Loucy (cell line): Measurements from ENCODE around the gene NMT1.

Source experiments
- H2AFZ ChIP-seq: fragments of 200-600 bp; sonication (generic); 2 replicates; pipeline ENCODE4 v1.6.0; 2016; ENCODE audit warnings: antibody characterized with exemption, mild to moderate bottlenecking, low read length, moderate library complexity
- H3F3A ChIP-seq: fragments of 200-600 bp; 2 replicates; pipeline ENCODE4 v1.6.0; 2016; ENCODE audit warnings: antibody characterized with exemption, low read depth, mild to moderate bottlenecking
- H3K27me3 ChIP-seq: fragments of 200-600 bp; sonication (generic); 2 replicates; pipeline ENCODE4 v1.6.1; 2014; ENCODE audit warnings: low read length, mild to moderate bottlenecking; ENCODE audit not compliant: insufficient read depth, poor library complexity, severe bottlenecking
- H3K36me3 ChIP-seq: fragments of 200-600 bp; sonication (generic); 2 replicates; pipeline ENCODE4 v1.6.1; 2016; ENCODE audit warnings: low read length; ENCODE audit not compliant: insufficient read depth
- H3K4me1 ChIP-seq: fragments of 200-600 bp; sonication (generic); 2 replicates; pipeline ENCODE4 v1.5.1; 2014; ENCODE audit warnings: low read length, mild to moderate bottlenecking; ENCODE audit not compliant: insufficient read depth, poor library complexity, severe bottlenecking
- H3K4me2 ChIP-seq: fragments of 200-600 bp; sonication (generic); 2 replicates; pipeline ENCODE4 v1.6.0; 2014; ENCODE audit warnings: antibody characterized with exemption, low read length, low read depth, mild to moderate bottlenecking; ENCODE audit not compliant: poor library complexity, severe bottlenecking
- H3K4me3 ChIP-seq: fragments of 200-600 bp; sonication (generic); 2 replicates; pipeline ENCODE4 v1.5.1; 2014; ENCODE audit warnings: low read length, mild to moderate bottlenecking, mixed read lengths; ENCODE audit not compliant: poor library complexity, severe bottlenecking
- H3K79me2 ChIP-seq: fragments of 200-600 bp; sonication (generic); 2 replicates; pipeline ENCODE4 v1.6.1; 2014; ENCODE audit warnings: low read length; ENCODE audit not compliant: insufficient read depth
- H3K9ac ChIP-seq: fragments of 200-600 bp; sonication (generic); 2 replicates; pipeline ENCODE4 v1.6.0; 2014; ENCODE audit warnings: mild to moderate bottlenecking, low read depth, low read length, moderate library complexity; ENCODE audit not compliant: poor library complexity, severe bottlenecking
- H3K9me2 ChIP-seq: fragments of 200-600 bp; sonication (generic); replicated peaks from 2 replicates; pipeline ENCODE4 v1.6.1; 2016; ENCODE audit warnings: low read depth, low read length, mixed read lengths
- H3K9me3 ChIP-seq: fragments of 200-600 bp; sonication (generic); 2 replicates; pipeline ENCODE4 v1.6.1; 2014; ENCODE audit warnings: mild to moderate bottlenecking, antibody characterized with exemption, low read length, low read depth; ENCODE audit not compliant: insufficient read depth
- H4K20me1 ChIP-seq: fragments of 200-600 bp; sonication (generic); 2 replicates; pipeline ENCODE4 v1.6.0; 2014; ENCODE audit warnings: antibody characterized with exemption, low read length, mild to moderate bottlenecking; ENCODE audit not compliant: insufficient read depth, poor library complexity, severe bottlenecking
- CTCF ChIP-seq: fragments of 200-600 bp; sonication (generic); conservative IDR thresholded peaks from 2 replicates; pipeline ENCODE4 v1.5.1; 2014; ENCODE audit warnings: mild to moderate bottlenecking, antibody characterized with exemption, low read length
- EZH2phosphoT487 ChIP-seq: fragments of 200-600 bp; IDR thresholded peaks from 2 replicates; pipeline ENCODE4 v1.6.1; 2018; ENCODE audit warnings: antibody characterized with exemption, mild to moderate bottlenecking, moderate library complexity, borderline replicate concordance

Gene NMT1

GRCh38 chr17:45087504-45087975, 26.4 kb downstream of the NMT1 start:
- Histone ChIP-seq H4K20me1 (no peaks in the 10 kb centered on the region), H3K9me2 (no peaks in the 10 kb centered on the region)

GRCh38 chr17:45087978-45088377, 26.9 kb downstream of the NMT1 start:
- no peaks in the 10 kb centered on the region for H3K9me3 ChIP-seq
- no peaks in the 10 kb centered on the region for H3K4me1 ChIP-seq
- no peak overlapping the region for H3K4me2 ChIP-seq
- no peaks in the 10 kb centered on the region for H3K9me2 ChIP-seq
- TF ChIP-seq EZH2phosphoT487: no peak
- no peak for TF ChIP-seq CTCF
- no peaks in the 10 kb centered on the region for H3F3A ChIP-seq
- H3K4me3 ChIP-seq: no peak overlapping the region
- H3K27me3 ChIP-seq: no peaks in the 10 kb centered on the region
- peaks cover 81% of the 10 kb centered on the region; the same call in 1 of the 2 replicates for H3K36me3 ChIP-seq
- H3K79me2 ChIP-seq: no peaks in the 10 kb centered on the region
- no peaks in the 10 kb centered on the region for H4K20me1 ChIP-seq
- no peak overlapping the region for H2AFZ ChIP-seq
- H3K9ac ChIP-seq: no peak overlapping the region

More at GRCh38 chr17:45087504-45087975, 26.4 kb downstream of the NMT1 start:
- peaks cover 80% of the 10 kb centered on the region; the same call in 1 of the 2 replicates for H3K36me3 ChIP-seq
- TF ChIP-seq EZH2phosphoT487: no peak
- no peak for TF ChIP-seq CTCF
- H3K4me3 ChIP-seq: no peak overlapping the region
- H3K79me2 ChIP-seq: no peaks in the 10 kb centered on the region
- no peaks in the 10 kb centered on the region for H3F3A ChIP-seq
- no peak overlapping the region for H3K4me2 ChIP-seq
- H2AFZ ChIP-seq: no peak overlapping the region
- no peaks in the 10 kb centered on the region for H3K27me3 ChIP-seq
- no peaks in the 10 kb centered on the region for H3K9me3 ChIP-seq
- H3K9ac ChIP-seq: no peak overlapping the region
- H3K4me1 ChIP-seq: no peaks in the 10 kb centered on the region

GRCh38 chr17:45088741-45089140, 27.6 kb downstream of the NMT1 start:
- no peak overlapping the region for H2AFZ ChIP-seq
- no peak overlapping the region for H3K4me2 ChIP-seq
- H4K20me1 ChIP-seq: no peaks in the 10 kb centered on the region
- H3K4me1 ChIP-seq: no peaks in the 10 kb centered on the region
- no peaks in the 10 kb centered on the region for H3K27me3 ChIP-seq
- no peak overlapping the region for H3K9ac ChIP-seq
- no peaks in the 10 kb centered on the region for H3K9me3 ChIP-seq
- H3F3A ChIP-seq: no peaks in the 10 kb centered on the region
- H3K36me3 ChIP-seq: peaks cover 84% of the 10 kb centered on the region; the same call in 1 of the 2 replicates
- no peak overlapping the region for H3K4me3 ChIP-seq
- no peak for TF ChIP-seq CTCF
- TF ChIP-seq EZH2phosphoT487: no peak
- no peaks in the 10 kb centered on the region for H3K79me2 ChIP-seq
- H3K9me2 ChIP-seq: no peaks in the 10 kb centered on the region
